Trophoblast cell (in vitro differentiated cells and primary cell): ENCODE measurements around the gene SCGB1D1.

Source experiments
- DNase-seq, 2 donors: peaks; one replicate each; pipeline ENCODE4 v3.0.0-alpha.2; 2016
- H2AFZ ChIP-seq: 2 replicates; pipeline ENCODE4 v1.6.1; 2013; ENCODE audit warnings: low read length, moderate library complexity, mild to moderate bottlenecking; ENCODE audit not compliant: insufficient read depth, poor library complexity
- H2AK5ac ChIP-seq: 2 replicates; pipeline ENCODE4 v1.6.1; 2013; ENCODE audit warnings: mild to moderate bottlenecking, low read length
- H2BK120ac ChIP-seq: 2 replicates; pipeline ENCODE4 v1.6.1; 2013; ENCODE audit warnings: low read length, mild to moderate bottlenecking, moderate library complexity; ENCODE audit not compliant: insufficient read depth, poor library complexity
- H2BK12ac ChIP-seq: 2 replicates; pipeline ENCODE4 v1.6.1; 2013; ENCODE audit warnings: mild to moderate bottlenecking, low read length, moderate library complexity
- H2BK5ac ChIP-seq: 2 replicates; pipeline ENCODE4 v1.6.1; 2013; ENCODE audit warnings: low read length, low read depth, moderate library complexity, mild to moderate bottlenecking; ENCODE audit not compliant: poor library complexity
- H3K14ac ChIP-seq: 2 replicates; pipeline ENCODE4 v1.6.1; 2013; ENCODE audit warnings: mild to moderate bottlenecking, low read length
- H3K18ac ChIP-seq: 2 replicates; pipeline ENCODE4 v1.6.1; 2013; ENCODE audit warnings: mild to moderate bottlenecking, low read length
- H3K23ac ChIP-seq: 2 replicates; pipeline ENCODE4 v1.6.1; 2013; ENCODE audit warnings: low read length
- H3K27ac ChIP-seq: 2 replicates; pipeline ENCODE4 v1.5.1; 2013; ENCODE audit warnings: low read depth, mild to moderate bottlenecking, inconsistent platforms, low read length, moderate library complexity
- H3K27me3 ChIP-seq: 2 replicates; pipeline ENCODE4 v1.6.1; 2013; ENCODE audit warnings: inconsistent platforms, mild to moderate bottlenecking, low read length, moderate library complexity; ENCODE audit not compliant: insufficient read depth
- H3K36me3 ChIP-seq, 2 experiments: 1 replicate in 1 of 2; 2 replicates in 1 of 2; pipeline ENCODE4 v1.6.1; 2013; ENCODE audit warnings: low read length in 2 of 2, mild to moderate bottlenecking in 2 of 2, moderate library complexity in 1 of 2; ENCODE audit not compliant: insufficient read depth in 2 of 2, control insufficient read depth in 1 of 2
- H3K4ac ChIP-seq: 2 replicates; pipeline ENCODE4 v1.6.1; 2013; ENCODE audit warnings: low read depth, mild to moderate bottlenecking, low read length, moderate library complexity
- H3K4me1 ChIP-seq, 2 experiments: 1 replicate in 1 of 2; 2 replicates in 1 of 2; pipeline ENCODE4 v1.6.1; 2013; ENCODE audit warnings: low read length in 2 of 2, mild to moderate bottlenecking in 2 of 2, moderate library complexity in 1 of 2; ENCODE audit not compliant: insufficient read depth in 2 of 2, control insufficient read depth in 1 of 2
- H3K4me2 ChIP-seq: 2 replicates; pipeline ENCODE4 v1.6.1; 2013; ENCODE audit warnings: inconsistent platforms, mild to moderate bottlenecking, low read length, moderate library complexity
- H3K4me3 ChIP-seq: 2 replicates; pipeline ENCODE4 v1.5.1; 2013; ENCODE audit warnings: mild to moderate bottlenecking, low read depth, low read length, inconsistent platforms
- H3K79me1 ChIP-seq: one replicate; pipeline ENCODE4 v1.6.1; 2013; ENCODE audit warnings: low read length
- H3K79me2 ChIP-seq: 2 replicates; pipeline ENCODE4 v1.6.1; 2013; ENCODE audit warnings: low read length, mild to moderate bottlenecking; ENCODE audit not compliant: control insufficient read depth, insufficient read depth, poor library complexity
- H3K9ac ChIP-seq: 2 replicates; pipeline ENCODE4 v1.6.1; 2013; ENCODE audit warnings: mild to moderate bottlenecking, low read length
- H3K9me3 ChIP-seq: 2 replicates; pipeline ENCODE4 v1.6.1; 2013; ENCODE audit warnings: low read depth, mild to moderate bottlenecking, control low read depth, inconsistent platforms, low read length; ENCODE audit not compliant: insufficient read depth
- H4K12ac ChIP-seq: 2 replicates; pipeline ENCODE4 v1.6.1; 2013; ENCODE audit warnings: low read depth, mild to moderate bottlenecking, low read length, moderate library complexity
- H4K8ac ChIP-seq: 2 replicates; pipeline ENCODE4 v1.6.1; 2013; ENCODE audit warnings: low read depth, mild to moderate bottlenecking, low read length, moderate library complexity
- H4K91ac ChIP-seq: one replicate; pipeline ENCODE4 v1.6.1; 2013; ENCODE audit warnings: low read depth, mild to moderate bottlenecking, low read length, moderate library complexity
- WGBS: extraction: QIAGEN DNeasy Blood & Tissue Kit; methylation state at CpG from one replicate; pipeline ENCODE4 v1.1.7; 2013; ENCODE audit warnings: missing lambda C conversion rate; ENCODE audit not compliant: insufficient read length, insufficient coverage; ENCODE audit errors: extremely low coverage; 5-methylcytosine and 5-hydroxymethylcytosine counted together

The SCGB1D1 gene

GRCh38 chr11:62201376-62201775, 11.4 kb downstream of the SCGB1D1 start:
- H3K4me3 ChIP-seq: no peak overlapping the region
- H3K79me1 ChIP-seq: no peaks in the 10 kb centered on the region
- H3K4me1 ChIP-seq: no peaks in the 10 kb centered on the region
- no CpG with 5 or more reads among the region's 2 CpGs for WGBS
- no peaks in the 10 kb centered on the region for H3K9me3 ChIP-seq
- peak overlapping the region; percentile 11 for H3K23ac ChIP-seq
- no peak overlapping the region for H3K9ac ChIP-seq
- no peak overlapping the region for H3K18ac ChIP-seq
- DNase-seq: no peak
- H3K4ac ChIP-seq: no peak overlapping the region
- no peak overlapping the region for H2AK5ac ChIP-seq
- H2AFZ ChIP-seq: no peak overlapping the region
- H3K27me3 ChIP-seq: no peaks in the 10 kb centered on the region
- no peak overlapping the region for H4K8ac ChIP-seq
- no peak overlapping the region for H4K91ac ChIP-seq
- H3K27ac ChIP-seq: no peak overlapping the region
- no peak overlapping the region for H3K14ac ChIP-seq
- H2BK120ac ChIP-seq: no peak overlapping the region
- H2BK5ac ChIP-seq: no peak overlapping the region
- H3K36me3 ChIP-seq: no peaks in the 10 kb centered on the region
- no peak overlapping the region for H2BK12ac ChIP-seq
- no peak overlapping the region for H4K12ac ChIP-seq
- H3K79me2 ChIP-seq: no peaks in the 10 kb centered on the region
- H3K4me2 ChIP-seq: no peak overlapping the region

- H4K8ac ChIP-seq: no peak overlapping the region
- no peak overlapping the region for H3K4ac ChIP-seq
- H3K18ac ChIP-seq: no peak overlapping the region
- no peak overlapping the region for H3K23ac ChIP-seq
- H3K27ac ChIP-seq: no peak overlapping the region
- H3K79me1 ChIP-seq: no peaks in the 10 kb centered on the region
- no peak overlapping the region for H2AFZ ChIP-seq
- H2BK120ac ChIP-seq: no peak overlapping the region
- H2BK5ac ChIP-seq: no peak overlapping the region
- H3K27me3 ChIP-seq: no peaks in the 10 kb centered on the region
- no peaks in the 10 kb centered on the region for H3K79me2 ChIP-seq
- H2AK5ac ChIP-seq: no peak overlapping the region
- H4K12ac ChIP-seq: no peak overlapping the region
- H3K36me3 ChIP-seq: no peaks in the 10 kb centered on the region
- peaks cover 2% of the 10 kb centered on the region for H3K9me3 ChIP-seq
- no peak overlapping the region for H3K9ac ChIP-seq
- H3K14ac ChIP-seq: no peak overlapping the region
- DNase-seq: no peak
- no CpG with 5 or more reads among the region's 6 CpGs for WGBS
- H2BK12ac ChIP-seq: no peak overlapping the region
- no peak overlapping the region for H3K4me2 ChIP-seq
- no peaks in the 10 kb centered on the region for H3K4me1 ChIP-seq
- no peak overlapping the region for H4K91ac ChIP-seq
- no peak overlapping the region for H3K4me3 ChIP-seq
Measured at GRCh38 chr11:62202910-62203309, 12.9 kb downstream of the SCGB1D1 start.

- H3K36me3 ChIP-seq: no peaks in the 10 kb centered on the region
- no peak overlapping the region for H4K12ac ChIP-seq
- H3K14ac ChIP-seq: no peak overlapping the region
- no peak overlapping the region for H4K91ac ChIP-seq
- no peak overlapping the region for H3K23ac ChIP-seq
- H2BK120ac ChIP-seq: no peak overlapping the region
- H3K79me1 ChIP-seq: no peaks in the 10 kb centered on the region
- H3K18ac ChIP-seq: no peak overlapping the region
- H2AFZ ChIP-seq: no peak overlapping the region
- no peak overlapping the region for H3K9ac ChIP-seq
- H3K27me3 ChIP-seq: no peaks in the 10 kb centered on the region
- H3K27ac ChIP-seq: no peak overlapping the region
- no peaks in the 10 kb centered on the region for H3K4me1 ChIP-seq
- no peak overlapping the region for H3K4me2 ChIP-seq
- no peaks in the 10 kb centered on the region for H3K79me2 ChIP-seq
- no peak overlapping the region for H2BK5ac ChIP-seq
- no peak overlapping the region for H3K4me3 ChIP-seq
- H2BK12ac ChIP-seq: no peak overlapping the region
- H4K8ac ChIP-seq: no peak overlapping the region
- WGBS: no CpG with 5 or more reads among the region's 5 CpGs
- H3K4ac ChIP-seq: no peak overlapping the region
- no peak for DNase-seq
- H3K9me3 ChIP-seq: peaks cover 2% of the 10 kb centered on the region
- no peak overlapping the region for H2AK5ac ChIP-seq
Measured at GRCh38 chr11:62204430-62204829, 14.4 kb downstream of the SCGB1D1 start.

- Histone ChIP-seq H3K23ac (no peak overlapping the region), H3K14ac (no peak overlapping the region), H4K91ac (no peak overlapping the region), H3K79me2 (no peaks in the 10 kb centered on the region), H4K12ac (no peak overlapping the region), H3K4me2 (no peak overlapping the region), H2AFZ (no peak overlapping the region), H4K8ac (no peak overlapping the region), H3K9me3 (peaks cover 2% of the 10 kb centered on the region), H3K4ac (no peak overlapping the region), H2AK5ac (no peak overlapping the region), H2BK120ac (no peak overlapping the region), H2BK5ac (no peak overlapping the region), H3K27me3 (no peaks in the 10 kb centered on the region), H3K27ac (no peak overlapping the region), H3K18ac (no peak overlapping the region), H3K4me3 (no peak overlapping the region), H2BK12ac (no peak overlapping the region), H3K4me1 (no peaks in the 10 kb centered on the region), H3K9ac (no peak overlapping the region), H3K79me1 (no peaks in the 10 kb centered on the region), H3K36me3 (no peaks in the 10 kb centered on the region)
- DNase-seq: no peak
- no CpG with 5 or more reads among the region's 7 CpGs for WGBS
Measured at GRCh38 chr11:62205441-62205840, 15.4 kb downstream of the SCGB1D1 start.
